ENCODE data around the gene TPGS2.

GRCh38 chr18:36805105-36805504 is 23.7 kb downstream of the TPGS2 start:
- no peak for TF ChIP-seq GATA3 (IDR thresholded peaks at IDR 0.05; ENCODE audit: low read depth, low read length)
- TF ChIP-seq GATA2 (IDR thresholded peaks at IDR 0.05; ENCODE audit: low read depth, low read length) = no peak

All from SH-SY5Y (cell line).